Stimulated activated CD4-positive, alpha-beta T cell treated with anti-CD3 and anti-CD28 coated beads, TNF-alpha, amount 100 ng/mL, for 48 hours (primary cell): ENCODE results near the gene L3MBTL4.

Experiments used
- DNase-seq, 3 donors: peaks; one replicate each; pipeline ENCODE4 v3.0.0-alpha.2; 2020; ENCODE audit warnings: low read depth in 3 of 3

L3MBTL4 gene

GRCh38 chr18:6363216-6363615 lies 51.5 kb downstream of the L3MBTL4 start:
- no peak for DNase-seq

GRCh38 chr18:6362559-6363129 lies 52.1 kb downstream of the L3MBTL4 start:
- no peak for DNase-seq

GRCh38 chr18:6357668-6358067 lies 57.0 kb downstream of the L3MBTL4 start:
- DNase-seq = no peak

GRCh38 chr18:6355789-6356589 lies 58.7 kb downstream of the L3MBTL4 start:
- DNase-seq = no peak

GRCh38 chr18:6352275-6352674 lies 62.4 kb downstream of the L3MBTL4 start:
- DNase-seq = no peak

GRCh38 chr18:6342990-6343389 lies 71.7 kb downstream of the L3MBTL4 start:
- DNase-seq = no peak

- no peak for DNase-seq
These were observed 73.0 kb downstream of the L3MBTL4 start for GRCh38 chr18:6341709-6342108.

GRCh38 chr18:6341303-6341702 lies 73.4 kb downstream of the L3MBTL4 start:
- no peak for DNase-seq

GRCh38 chr18:6340121-6340520 lies 74.6 kb downstream of the L3MBTL4 start:
- no peak for DNase-seq

GRCh38 chr18:6336239-6336638 lies 78.5 kb downstream of the L3MBTL4 start:
- DNase-seq = no peak

- DNase-seq = no peak
These were observed 80.7 kb downstream of the L3MBTL4 start for GRCh38 chr18:6333981-6334380.

- no peak for DNase-seq
These were observed 82.8 kb downstream of the L3MBTL4 start for GRCh38 chr18:6331872-6332271.

GRCh38 chr18:6330786-6331185 lies 83.9 kb downstream of the L3MBTL4 start:
- DNase-seq = no peak

GRCh38 chr18:6328621-6329010 lies 86.1 kb downstream of the L3MBTL4 start:
- DNase-seq = no peak

GRCh38 chr18:6327895-6328620 lies 86.7 kb downstream of the L3MBTL4 start:
- DNase-seq = no peak

- DNase-seq = no peak
These were observed 87.2 kb downstream of the L3MBTL4 start for GRCh38 chr18:6327485-6327884.

- DNase-seq = no peak
These were observed 88.1 kb downstream of the L3MBTL4 start for GRCh38 chr18:6326566-6326965.

- DNase-seq = no peak
These were observed 91.3 kb downstream of the L3MBTL4 start for GRCh38 chr18:6323319-6323889.

- DNase-seq = no peak
These were observed 99.0 kb downstream of the L3MBTL4 start for GRCh38 chr18:6315517-6316331.

GRCh38 chr18:6313415-6313814 lies 101.3 kb downstream of the L3MBTL4 start:
- no peak for DNase-seq

- DNase-seq = no peak
These were observed 103.1 kb downstream of the L3MBTL4 start for GRCh38 chr18:6311456-6312215.
